GM12872 (cell line): ENCODE results near the gene TJP2.

ENCODE experiments used
- CTCF ChIP-seq: IDR thresholded peaks from 3 replicates; pipeline ENCODE4 v1.5.1; 2011; ENCODE audit warnings: low read depth, mild to moderate bottlenecking, low read length, moderate library complexity; ENCODE audit not compliant: insufficient read depth

TJP2 gene

GRCh38 chr9:69186841-69187611, 12.9 kb downstream of the TJP2 start:
- no peak for TF ChIP-seq CTCF

- no peak for TF ChIP-seq CTCF
These were observed 14.9 kb downstream of the TJP2 start for GRCh38 chr9:69188975-69189374.

- TF ChIP-seq CTCF = no peak
These were observed 16.2 kb downstream of the TJP2 start for GRCh38 chr9:69190086-69190862.

- no peak for TF ChIP-seq CTCF
These were observed 16.7 kb downstream of the TJP2 start for GRCh38 chr9:69190863-69191181.

GRCh38 chr9:69191231-69191630, 17.2 kb downstream of the TJP2 start:
- no peak for TF ChIP-seq CTCF

GRCh38 chr9:69192214-69192613, 18.1 kb downstream of the TJP2 start:
- TF ChIP-seq CTCF = no peak

- TF ChIP-seq CTCF = no peak; the same call in 2 of the 3 replicates
These were observed 19.6 kb downstream of the TJP2 start for GRCh38 chr9:69193685-69194032.
